ENCODE results near the gene SORCS2. TPM values are rescaled to one million over a fixed set of nuclear protein-coding genes. Genes with fewer than 3 reads are reported as not detected.

Gene SORCS2
- total RNA-seq, 1 experiment from 2014 or later, result 0.15 TPM

DNA sequence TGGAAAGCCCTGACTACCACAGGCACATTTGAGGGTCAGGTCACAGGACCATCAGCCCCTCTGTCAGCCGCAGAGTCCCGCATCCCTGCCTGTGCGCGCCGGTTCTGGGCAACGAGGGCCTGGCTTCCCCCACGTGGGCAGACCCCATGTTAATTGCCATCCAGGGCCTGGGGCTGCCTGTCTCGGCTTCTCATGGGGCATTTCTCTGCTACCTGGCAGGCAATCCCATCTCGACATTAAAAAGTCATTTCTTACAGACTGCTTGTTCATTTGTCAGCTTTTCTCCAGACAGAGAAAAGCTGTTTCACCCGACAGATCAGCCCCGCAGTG, 45.6 kb upstream of the SORCS2 start:
- no peak for ATAC-seq
- POLR2A ChIA-PET, result no interaction called here
- no TSS peak for BruUV-seq (replicated peaks)
- CTCF ChIA-PET, result interaction anchor here (1.4 kb wide), 1 partner anchor 10 kb away, joined by 5 read pairs; no protein-coding TSS in a partner anchor
- intact Hi-C loops (cut with micrococcal nuclease; ENCODE audit: unreplicated experiment), result no loop called here
- TF ChIP-seq SIN3A (IDR thresholded peaks at IDR 0.05; ENCODE audit: borderline replicate concordance, insufficient read depth, low read depth, low read length) (no peak), REST (IDR thresholded peaks at IDR 0.05; ENCODE audit: insufficient read depth in 1 of 2, low read depth in 2 of 2, low read length in 1 of 2) (no peak), POLR2AphosphoS5 (IDR thresholded peaks at IDR 0.05; ENCODE audit: low read depth, low read length) (no peak), TCF7L2 (IDR thresholded peaks at IDR 0.05; ENCODE audit: low read depth, low read length) (no peak)
- TF ChIP-seq, protein P1, sequence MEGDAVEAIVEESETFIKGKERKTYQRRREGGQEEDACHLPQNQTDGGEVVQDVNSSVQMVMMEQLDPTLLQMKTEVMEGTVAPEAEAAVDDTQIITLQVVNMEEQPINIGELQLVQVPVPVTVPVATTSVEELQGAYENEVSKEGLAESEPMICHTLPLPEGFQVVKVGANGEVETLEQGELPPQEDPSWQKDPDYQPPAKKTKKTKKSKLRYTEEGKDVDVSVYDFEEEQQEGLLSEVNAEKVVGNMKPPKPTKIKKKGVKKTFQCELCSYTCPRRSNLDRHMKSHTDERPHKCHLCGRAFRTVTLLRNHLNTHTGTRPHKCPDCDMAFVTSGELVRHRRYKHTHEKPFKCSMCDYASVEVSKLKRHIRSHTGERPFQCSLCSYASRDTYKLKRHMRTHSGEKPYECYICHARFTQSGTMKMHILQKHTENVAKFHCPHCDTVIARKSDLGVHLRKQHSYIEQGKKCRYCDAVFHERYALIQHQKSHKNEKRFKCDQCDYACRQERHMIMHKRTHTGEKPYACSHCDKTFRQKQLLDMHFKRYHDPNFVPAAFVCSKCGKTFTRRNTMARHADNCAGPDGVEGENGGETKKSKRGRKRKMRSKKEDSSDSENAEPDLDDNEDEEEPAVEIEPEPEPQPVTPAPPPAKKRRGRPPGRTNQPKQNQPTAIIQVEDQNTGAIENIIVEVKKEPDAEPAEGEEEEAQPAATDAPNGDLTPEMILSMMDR (IDR thresholded peaks at IDR 0.05), result no peak
- in situ Hi-C loops (cut with HindIII; ENCODE audit: low pct_unique_long_range_greater_than_20kb, low sequenced_read_pairs), result no loop called here
- Histone ChIP-seq H3K27me3 (ENCODE audit: control insufficient read depth, insufficient read depth, low read length) (no peaks in the 10 kb centered on the region), H3K4me1 (ENCODE audit: control insufficient read depth, insufficient read depth, low read length) (no peaks in the 10 kb centered on the region), H3K27ac (ENCODE audit: low read length) (no peak overlapping the region), H3K36me3 (ENCODE audit: control insufficient read depth, insufficient read depth, low read length) (no peaks in the 10 kb centered on the region), H3K9me3 (ENCODE audit: control insufficient read depth, insufficient read depth, low read depth, low read length) (no peaks in the 10 kb centered on the region), H3K4me3 (ENCODE audit: low read depth in 2 of 2, low read length in 2 of 2) (no peak overlapping the region)
- DNase-seq (ENCODE audit: low read depth, low spot score), result no peak

DNA sequence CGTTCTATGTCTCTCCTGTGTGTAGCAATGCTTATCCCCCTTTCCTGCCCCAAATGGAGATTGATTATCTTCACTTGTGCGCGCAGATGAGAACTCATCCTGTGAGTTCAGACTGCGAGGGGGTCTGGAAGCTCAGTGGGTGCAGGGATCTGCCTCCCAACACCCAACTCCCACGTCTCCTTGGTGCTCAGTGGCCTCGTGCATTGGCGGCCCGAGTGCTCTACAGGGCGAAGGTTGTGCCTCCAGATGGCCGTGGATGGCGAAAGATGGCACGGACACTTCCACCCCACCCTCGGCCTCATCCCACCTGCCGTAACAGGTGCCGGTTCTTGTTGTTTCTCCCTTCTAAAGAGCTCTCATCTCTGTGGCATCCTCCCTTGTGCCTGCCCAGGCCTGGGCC, 45.1 kb upstream of the SORCS2 start:
- H3K27me3 ChIP-seq (ENCODE audit: control insufficient read depth, insufficient read depth, low read length), result no peaks in the 10 kb centered on the region
- TF ChIP-seq SIN3A (IDR thresholded peaks at IDR 0.05; ENCODE audit: borderline replicate concordance, insufficient read depth, low read depth, low read length), result no peak

DNA sequence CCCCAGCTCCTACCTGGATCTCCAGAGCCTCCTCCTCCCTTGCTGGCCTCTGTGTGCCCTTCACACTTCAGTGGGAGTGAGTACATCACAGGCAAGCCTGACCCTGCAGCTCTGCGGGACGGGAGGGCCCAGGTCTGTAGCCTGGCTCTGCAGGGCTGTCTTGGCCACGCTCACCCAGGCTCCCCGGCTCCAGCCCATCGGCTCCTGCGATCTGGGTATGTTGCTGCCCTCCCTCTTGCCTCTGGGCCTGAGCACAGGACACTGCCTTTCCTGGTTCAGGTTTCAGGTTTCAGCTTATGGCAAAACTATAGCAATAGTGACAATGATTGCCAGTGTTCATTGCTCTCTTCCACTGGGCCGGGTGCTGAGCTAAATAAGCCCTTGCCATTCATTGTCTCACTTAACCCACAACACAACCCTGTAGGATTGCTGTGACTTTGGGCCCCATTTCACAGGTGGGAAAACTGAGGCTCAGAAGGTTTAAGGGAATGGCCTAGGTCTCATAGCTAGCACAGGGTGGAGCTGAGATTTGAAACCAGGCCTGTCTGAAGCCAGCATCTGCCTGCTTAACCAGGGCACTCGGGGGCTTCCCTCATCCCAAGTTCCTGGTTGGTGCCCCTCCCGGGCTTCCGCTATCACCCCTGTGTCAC, 44.6 kb upstream of the SORCS2 start:
- in situ Hi-C loops (cut with HindIII; ENCODE audit: low pct_unique_long_range_greater_than_20kb, low sequenced_read_pairs) (no loop called here), intact Hi-C loops (cut with micrococcal nuclease; ENCODE audit: unreplicated experiment) (no loop called here)
- TF ChIP-seq, protein P1 (IDR thresholded peaks at IDR 0.05), result no peak
- no peak for TF ChIP-seq POLR2AphosphoS5 (IDR thresholded peaks at IDR 0.05; ENCODE audit: low read depth, low read length)
- TF ChIP-seq REST (IDR thresholded peaks at IDR 0.05; ENCODE audit: insufficient read depth in 1 of 2, low read depth in 2 of 2, low read length in 1 of 2), result no peak
- no peak for TF ChIP-seq SIN3A (IDR thresholded peaks at IDR 0.05; ENCODE audit: borderline replicate concordance, insufficient read depth, low read depth, low read length)
- TF ChIP-seq TCF7L2 (IDR thresholded peaks at IDR 0.05; ENCODE audit: low read depth, low read length), result no peak
- DNase-seq (ENCODE audit: low read depth, low spot score) (no peak), ATAC-seq (peak; percentile 35; the same call in 1 of the 2 replicates)
- Histone ChIP-seq H3K4me3 (ENCODE audit: low read depth in 2 of 2, low read length in 2 of 2) (no peak overlapping the region), H3K4me1 (ENCODE audit: control insufficient read depth, insufficient read depth, low read length) (no peaks in the 10 kb centered on the region), H3K27me3 (ENCODE audit: control insufficient read depth, insufficient read depth, low read length) (no peaks in the 10 kb centered on the region), H3K27ac (ENCODE audit: low read length) (no peak overlapping the region), H3K36me3 (ENCODE audit: control insufficient read depth, insufficient read depth, low read length) (no peaks in the 10 kb centered on the region), H3K9me3 (ENCODE audit: control insufficient read depth, insufficient read depth, low read depth, low read length) (no peaks in the 10 kb centered on the region)
- BruUV-seq (replicated peaks), result no TSS peak
- ChIA-PET CTCF (interaction anchor here (1.4 kb wide), 1 partner anchor 9 kb away, joined by 5 read pairs; no protein-coding TSS in a partner anchor), POLR2A (no interaction called here)

More for the DNA sequence above, 45.1 kb upstream of the SORCS2 start:
- CTCF ChIA-PET, result interaction anchor here (1.4 kb wide), 1 partner anchor 10 kb away, joined by 5 read pairs; no protein-coding TSS in a partner anchor
- intact Hi-C loops (cut with micrococcal nuclease; ENCODE audit: unreplicated experiment), result no loop called here
- no peak overlapping the region for H3K27ac ChIP-seq (ENCODE audit: low read length)
- no peaks in the 10 kb centered on the region for H3K36me3 ChIP-seq (ENCODE audit: control insufficient read depth, insufficient read depth, low read length)
- in situ Hi-C loops (cut with HindIII; ENCODE audit: low pct_unique_long_range_greater_than_20kb, low sequenced_read_pairs), result no loop called here
- no TSS peak for BruUV-seq (replicated peaks)
- H3K4me1 ChIP-seq (ENCODE audit: control insufficient read depth, insufficient read depth, low read length), result no peaks in the 10 kb centered on the region
- POLR2A ChIA-PET, result no interaction called here
- no peak overlapping the region for H3K4me3 ChIP-seq (ENCODE audit: low read depth in 2 of 2, low read length in 2 of 2)
- DNase-seq (ENCODE audit: low read depth, low spot score) (no peak), ATAC-seq (no peak)
- H3K9me3 ChIP-seq (ENCODE audit: control insufficient read depth, insufficient read depth, low read depth, low read length), result no peaks in the 10 kb centered on the region

Measured in Panc1 (cell line).